Activated CD8-positive, alpha-beta memory T cell treated with anti-CD3 and anti-CD28 coated beads, Interleukin-2, amount 50 U/mL, for 4 hours (primary cell): ENCODE data around the gene CAPN1.
"Not testable (repeated sequence)": the region's sequence is repeated elsewhere in the genome, so short reads cannot be mapped to it uniquely, and the experiment has no call there.

ENCODE experiments used
- DNase-seq: peaks from one replicate; pipeline ENCODE4 v3.0.0-alpha.2; 2020

The CAPN1 gene

GRCh38 chr11:65181569-65182257, at the start of gene CAPN1:
Gene CAPN1 (plus strand): TSS chr11:65181928. CDS start chr11:65182702, 774 bp downstream.
- peak; percentile 71 for DNase-seq

GRCh38 chr11:65132238-65132987, 49.3 kb upstream of the CAPN1 start:
- no peak for DNase-seq

GRCh38 chr11:65132988-65133700, 48.6 kb upstream of the CAPN1 start:
- no peak for DNase-seq

GRCh38 chr11:65133724-65134123, 48.0 kb upstream of the CAPN1 start:
- no peak for DNase-seq

- DNase-seq, result peak; percentile 92
Measured at GRCh38 chr11:65134240-65134951, 47.3 kb upstream of the CAPN1 start, which contains the start of gene SYVN1. Gene SYVN1 (minus strand): TSS chr11:65134519. CDS start chr11:65133601, 918 bp downstream.

GRCh38 chr11:65134952-65135632, 46.6 kb upstream of the CAPN1 start:
- DNase-seq, result peak; percentile 78

GRCh38 chr11:65135633-65136145, 46.0 kb upstream of the CAPN1 start:
- DNase-seq, result no peak

- no peak for DNase-seq
Measured at GRCh38 chr11:65136515-65137096, 45.1 kb upstream of the CAPN1 start.

- no peak for DNase-seq
Measured at GRCh38 chr11:65141896-65142494, 39.7 kb upstream of the CAPN1 start.

- DNase-seq, result no peak
Measured at GRCh38 chr11:65147352-65148075, 34.2 kb upstream of the CAPN1 start.

- no peak for DNase-seq
Measured at GRCh38 chr11:65148657-65149056, 33.1 kb upstream of the CAPN1 start.

GRCh38 chr11:65150131-65150508, 31.6 kb upstream of the CAPN1 start:
- not testable (repeated sequence) for DNase-seq

- no peak for DNase-seq
Measured at GRCh38 chr11:65150509-65151299, 31.0 kb upstream of the CAPN1 start.

GRCh38 chr11:65151331-65151899, 30.3 kb upstream of the CAPN1 start:
- no peak for DNase-seq

GRCh38 chr11:65152122-65152521, 29.6 kb upstream of the CAPN1 start:
- no peak for DNase-seq

- DNase-seq, result no peak
Measured at GRCh38 chr11:65156256-65156655, 25.5 kb upstream of the CAPN1 start.

GRCh38 chr11:65156926-65157325, 24.8 kb upstream of the CAPN1 start:
- DNase-seq, result no peak

- DNase-seq, result no peak
Measured at GRCh38 chr11:65157336-65157735, 24.4 kb upstream of the CAPN1 start.

GRCh38 chr11:65159012-65159411, 22.7 kb upstream of the CAPN1 start:
- DNase-seq, result no peak
